ENCODE measurements around the gene TSSC4.

GRCh38 chr11:2393111-2393868 lies 7.3 kb upstream of the TSSC4 start:
- no peak for TF ChIP-seq JUN (IDR thresholded peaks at IDR 0.05; ENCODE audit: borderline replicate concordance, low read depth, low read length)
- no peak for TF ChIP-seq JUN (CRISPR knock-in tag; IDR thresholded peaks at IDR 0.05; ENCODE audit: borderline replicate concordance)
- no peak for TF ChIP-seq BMI1 (IDR thresholded peaks at IDR 0.05; ENCODE audit: low read length)
- TF ChIP-seq ZNF121 (CRISPR knock-in tag; conservative IDR thresholded peaks at IDR 0.05), result no peak
- TF ChIP-seq, protein P1, sequence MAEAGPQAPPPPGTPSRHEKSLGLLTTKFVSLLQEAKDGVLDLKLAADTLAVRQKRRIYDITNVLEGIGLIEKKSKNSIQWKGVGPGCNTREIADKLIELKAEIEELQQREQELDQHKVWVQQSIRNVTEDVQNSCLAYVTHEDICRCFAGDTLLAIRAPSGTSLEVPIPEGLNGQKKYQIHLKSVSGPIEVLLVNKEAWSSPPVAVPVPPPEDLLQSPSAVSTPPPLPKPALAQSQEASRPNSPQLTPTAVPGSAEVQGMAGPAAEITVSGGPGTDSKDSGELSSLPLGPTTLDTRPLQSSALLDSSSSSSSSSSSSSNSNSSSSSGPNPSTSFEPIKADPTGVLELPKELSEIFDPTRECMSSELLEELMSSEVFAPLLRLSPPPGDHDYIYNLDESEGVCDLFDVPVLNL (CRISPR knock-in tag; IDR thresholded peaks at IDR 0.05; ENCODE audit: low read depth), result no peak
- TF ChIP-seq, protein P2, sequence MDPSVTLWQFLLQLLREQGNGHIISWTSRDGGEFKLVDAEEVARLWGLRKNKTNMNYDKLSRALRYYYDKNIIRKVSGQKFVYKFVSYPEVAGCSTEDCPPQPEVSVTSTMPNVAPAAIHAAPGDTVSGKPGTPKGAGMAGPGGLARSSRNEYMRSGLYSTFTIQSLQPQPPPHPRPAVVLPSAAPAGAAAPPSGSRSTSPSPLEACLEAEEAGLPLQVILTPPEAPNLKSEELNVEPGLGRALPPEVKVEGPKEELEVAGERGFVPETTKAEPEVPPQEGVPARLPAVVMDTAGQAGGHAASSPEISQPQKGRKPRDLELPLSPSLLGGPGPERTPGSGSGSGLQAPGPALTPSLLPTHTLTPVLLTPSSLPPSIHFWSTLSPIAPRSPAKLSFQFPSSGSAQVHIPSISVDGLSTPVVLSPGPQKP (CRISPR knock-in tag; IDR thresholded peaks at IDR 0.05), result no peak
- TF ChIP-seq NCOR1 (IDR thresholded peaks at IDR 0.05), result no peak
- no peak for TF ChIP-seq TEAD4 (IDR thresholded peaks at IDR 0.05; ENCODE audit: low read length)
- TF ChIP-seq TEAD4 (CRISPR knock-in tag; IDR thresholded peaks at IDR 0.05; ENCODE audit: borderline replicate concordance), result no peak
- TF ChIP-seq TARDBP (IDR thresholded peaks at IDR 0.05), result no peak

Measured in K562 (cell line).